HEK293 (cell line): ENCODE measurements around the gene TP73.
A peak's percentile ranks its signal among the peaks of the same experiment; 100 is the strongest.

Experiments used
- CTCF ChIA-PET: fragments of 350-600 bp; formaldehyde crosslinking; extraction: SDS; loops from one replicate; lab custom pipeline; 2021; ENCODE audit warnings: antibody characterized with exemption; lab: Yijun Ruan, JAX
- POLR2A ChIA-PET: fragments of 300-600 bp; formaldehyde crosslinking; extraction: SDS; loops from one replicate; lab custom pipeline; 2020; ENCODE audit warnings: antibody characterized with exemption, inconsistent platforms; lab: Yijun Ruan, JAX
- H3K27ac ChIP-seq: fragments of 200-500 bp; sonication (Bioruptor generic); 2 replicates; pipeline ENCODE4 v1.5.1; 2014; ENCODE audit warnings: low read depth, low read length, control low read depth, inconsistent platforms; ENCODE audit errors: extremely low read depth
- H3K36me3 ChIP-seq, 2 experiments: fragments of 200-500 bp in 1 of 2; sonication (Bioruptor generic) in 1 of 2; 1 replicate in 1 of 2; 2 replicates in 1 of 2; pipeline ENCODE4 v1.5.1; 2014 to 2017; ENCODE audit warnings: inconsistent platforms in 2 of 2, low read length in 2 of 2; ENCODE audit not compliant: control insufficient read depth in 2 of 2, insufficient read depth in 1 of 2
- H3K4me1 ChIP-seq: fragments of 200-500 bp; sonication (Bioruptor generic); 2 replicates; pipeline ENCODE4 v1.5.1; 2014; ENCODE audit warnings: mild to moderate bottlenecking, low read length, inconsistent platforms; ENCODE audit not compliant: control insufficient read depth, insufficient read depth
- H3K4me3 ChIP-seq: 2 replicates; pipeline ENCODE4 v1.5.1; 2011; ENCODE audit warnings: low read depth, mild to moderate bottlenecking, control low read depth, low read length, moderate library complexity
- H3K9me3 ChIP-seq: fragments of 200-500 bp; sonication (Bioruptor generic); 2 replicates; pipeline ENCODE4 v1.5.1; 2014; ENCODE audit warnings: low read depth, low read length, inconsistent platforms; ENCODE audit not compliant: control insufficient read depth, insufficient read depth
- ATF2 ChIP-seq: fragments of 450-650 bp; formaldehyde crosslinking; IDR thresholded peaks from 2 replicates; pipeline ENCODE4 v1.5.1; 2016; ENCODE audit warnings: missing biosample characterization, missing genetic modification characterization, low read depth
- HOXA7 ChIP-seq: sonication (generic); formaldehyde crosslinking; IDR thresholded peaks from 2 replicates; pipeline ENCODE4 v1.8.1; 2022; ENCODE audit warnings: missing genetic modification reagents, borderline replicate concordance
- PATZ1 ChIP-seq: fragments of 450-650 bp; formaldehyde crosslinking; IDR thresholded peaks from 2 replicates; pipeline ENCODE4 v1.5.1; 2016; ENCODE audit warnings: missing biosample characterization, missing genetic modification characterization
- PBX3 ChIP-seq: sonication (generic); formaldehyde crosslinking; IDR thresholded peaks from 2 replicates; pipeline ENCODE4 v1.8.1; 2022; ENCODE audit warnings: mild to moderate bottlenecking, moderate library complexity, missing genetic modification reagents
- TRIM28 ChIP-seq: IDR thresholded peaks from 2 replicates; pipeline ENCODE4 v1.6.1; 2011; ENCODE audit warnings: low read length, control low read depth, borderline replicate concordance
- YY2 ChIP-seq: fragments of 450-650 bp; formaldehyde crosslinking; IDR thresholded peaks from 2 replicates; pipeline ENCODE4 v1.5.1; 2016; ENCODE audit warnings: missing biosample characterization, missing genetic modification characterization
- ZBTB21 ChIP-seq: fragments of 450-650 bp; formaldehyde crosslinking; IDR thresholded peaks from 2 replicates; pipeline ENCODE4 v1.5.1; 2017; ENCODE audit warnings: missing biosample characterization, missing genetic modification characterization
- ZBTB48 ChIP-seq: fragments of 450-650 bp; formaldehyde crosslinking; IDR thresholded peaks from 2 replicates; pipeline ENCODE4 v1.5.1; 2016; ENCODE audit warnings: missing biosample characterization, missing genetic modification characterization
- ZNF121 ChIP-seq: fragments of 450-650 bp; formaldehyde crosslinking; IDR thresholded peaks from 2 replicates; pipeline ENCODE4 v1.5.1; 2016; ENCODE audit warnings: missing biosample characterization, missing genetic modification characterization
- ZNF133 ChIP-seq: fragments of 450-650 bp; formaldehyde crosslinking; IDR thresholded peaks from 2 replicates; pipeline ENCODE4 v1.5.1; 2016; ENCODE audit warnings: missing biosample characterization, missing genetic modification characterization
- ZNF148 ChIP-seq: fragments of 450-650 bp; formaldehyde crosslinking; IDR thresholded peaks from 2 replicates; pipeline ENCODE4 v1.5.0; 2017; ENCODE audit warnings: missing biosample characterization, missing genetic modification characterization, borderline replicate concordance
- ZNF169 ChIP-seq: fragments of 450-650 bp; formaldehyde crosslinking; IDR thresholded peaks from 2 replicates; pipeline ENCODE4 v1.5.1; 2016; ENCODE audit warnings: missing biosample characterization, missing genetic modification characterization
- ZNF184 ChIP-seq: fragments of 450-650 bp; IDR thresholded peaks from 2 replicates; pipeline ENCODE4 v1.5.1; 2018; ENCODE audit warnings: missing biosample characterization, mild to moderate bottlenecking, missing genetic modification characterization
- ZNF239 ChIP-seq: fragments of 450-650 bp; formaldehyde crosslinking; IDR thresholded peaks from 2 replicates; pipeline ENCODE4 v1.5.1; 2016; ENCODE audit warnings: missing biosample characterization, missing genetic modification characterization
- ZNF24 ChIP-seq: fragments of 450-650 bp; formaldehyde crosslinking; IDR thresholded peaks from 2 replicates; pipeline ENCODE4 v1.5.1; 2016; ENCODE audit warnings: missing biosample characterization, missing genetic modification characterization
- ZNF248 ChIP-seq: fragments of 450-650 bp; formaldehyde crosslinking; IDR thresholded peaks from 2 replicates; pipeline ENCODE4 v1.5.1; 2017; ENCODE audit warnings: missing biosample characterization, missing genetic modification characterization
- ZNF416 ChIP-seq: fragments of 450-650 bp; formaldehyde crosslinking; IDR thresholded peaks from 2 replicates; pipeline ENCODE4 v1.5.1; 2016; ENCODE audit warnings: missing biosample characterization, missing genetic modification characterization
- ZNF449 ChIP-seq: fragments of 450-650 bp; formaldehyde crosslinking; IDR thresholded peaks from 2 replicates; pipeline ENCODE4 v1.5.1; 2017; ENCODE audit warnings: missing biosample characterization, mild to moderate bottlenecking, missing genetic modification characterization, moderate library complexity
- ZNF544 ChIP-seq: fragments of 450-650 bp; formaldehyde crosslinking; IDR thresholded peaks from 2 replicates; pipeline ENCODE4 v1.5.0; 2017; ENCODE audit warnings: missing biosample characterization, missing genetic modification characterization
- ZNF610 ChIP-seq: fragments of 450-650 bp; formaldehyde crosslinking; IDR thresholded peaks from 2 replicates; pipeline ENCODE4 v1.5.1; 2016; ENCODE audit warnings: missing biosample characterization, missing genetic modification characterization, borderline replicate concordance
- ZNF629 ChIP-seq: fragments of 450-650 bp; formaldehyde crosslinking; IDR thresholded peaks from 2 replicates; pipeline ENCODE4 v1.5.1; 2017; ENCODE audit warnings: missing biosample characterization, missing genetic modification characterization
- ZNF660 ChIP-seq: fragments of 450-650 bp; IDR thresholded peaks from 2 replicates; pipeline ENCODE4 v1.5.1; 2018; ENCODE audit warnings: missing biosample characterization, mild to moderate bottlenecking, missing genetic modification characterization
- ZXDB ChIP-seq: fragments of 450-650 bp; formaldehyde crosslinking; IDR thresholded peaks from 2 replicates; pipeline ENCODE4 v1.5.1; 2016; ENCODE audit warnings: missing biosample characterization, missing genetic modification characterization

The TP73 gene

GRCh38 chr1:3651930-3652547, at the start of gene TP73 (continued):
- TF ChIP-seq ZBTB21 (no peak), ZNF184 (tag by site-specific recombination) (no peak), ZXDB (tag by site-specific recombination) (0 out of 2 replicates have a peak, but pooled peaks have one; percentile 15), ZNF239 (tag by site-specific recombination) (no peak), ZNF121 (tag by site-specific recombination) (peak; percentile 94), ZNF449 (tag by site-specific recombination) (peak; percentile 25; the same call in 1 of the 2 replicates), ZNF610 (tag by site-specific recombination) (no peak), ZNF148 (tag by site-specific recombination) (no peak), ZNF629 (tag by site-specific recombination) (no peak), ZNF544 (tag by site-specific recombination) (no peak), TRIM28 (no peak), PATZ1 (peak; percentile 66; the same call in 1 of the 2 replicates), ZNF416 (no peak)
- TF ChIP-seq, all 188 proteins: peak for 21

GRCh38 chr1:3603156-3603555, 49.2 kb upstream of the TP73 start:
- POLR2A ChIA-PET = no interaction called here
- no peaks in the 10 kb centered on the region for H3K36me3 ChIP-seq
- H3K9me3 ChIP-seq = no peaks in the 10 kb centered on the region
- H3K27ac ChIP-seq = no peak overlapping the region
- no peak overlapping the region for H3K4me3 ChIP-seq
- H3K4me1 ChIP-seq = no peaks in the 10 kb centered on the region
- TF ChIP-seq ZNF133 (tag by site-specific recombination) = no peak
- no peak for TF ChIP-seq PBX3
- no peak for TF ChIP-seq ZNF24 (tag by site-specific recombination)
- TF ChIP-seq ZBTB48 (tag by site-specific recombination) = no peak
- no peak for TF ChIP-seq YY2 (tag by site-specific recombination)
- TF ChIP-seq HOXA7 = no peak
- TF ChIP-seq ATF2 = no peak
- TF ChIP-seq ZNF248 (tag by site-specific recombination) = no peak
- no peak for TF ChIP-seq ZNF169 (tag by site-specific recombination)
- no peak for TF ChIP-seq ZNF660 (tag by site-specific recombination)
- CTCF ChIA-PET = no interaction called here
